GM12878 (cell line): ENCODE results near the gene LY6G6D. TPM values are rescaled to one million over a fixed set of nuclear protein-coding genes. Genes with fewer than 3 reads are reported as not detected.

Experiments
- BCL3 ChIP-seq: IDR thresholded peaks from 2 replicates; pipeline ENCODE4 v1.6.1; 2011; ENCODE audit warnings: borderline replicate concordance, low read depth, mild to moderate bottlenecking, moderate library complexity, low read length; ENCODE audit not compliant: insufficient read depth, poor library complexity, severe bottlenecking
- CBFB ChIP-seq: IDR thresholded peaks from 2 replicates; pipeline ENCODE4 v1.6.1; 2016; ENCODE audit warnings: antibody characterized with exemption, low read depth
- CHD1 ChIP-seq: IDR thresholded peaks from 2 replicates; pipeline ENCODE4 v1.6.1; 2012; ENCODE audit warnings: low read depth, low read length, improper control_type of control experiment
- CUX1 ChIP-seq: IDR thresholded peaks from 2 replicates; pipeline ENCODE4 v1.6.1; 2012; ENCODE audit warnings: improper control_type of control experiment, low read depth, low read length; ENCODE audit not compliant: insufficient replicate concordance
- E2F4 ChIP-seq: IDR thresholded peaks from 2 replicates; pipeline ENCODE4 v1.6.1; 2012; ENCODE audit warnings: low read depth, low read length, improper control_type of control experiment
- EED ChIP-seq: sonication (generic); IDR thresholded peaks from 2 replicates; pipeline ENCODE4 v1.6.1; 2016; ENCODE audit warnings: antibody characterized with exemption, low read depth
- ELK1 ChIP-seq: IDR thresholded peaks from 2 replicates; pipeline ENCODE4 v1.6.1; 2012; ENCODE audit warnings: low read depth, low read length, improper control_type of control experiment
- FOXK2 ChIP-seq: fragments of 450-650 bp; IDR thresholded peaks from 2 replicates; pipeline ENCODE4 v1.6.1; 2017; ENCODE audit warnings: mild to moderate bottlenecking, moderate library complexity
- IKZF2 ChIP-seq, 2 experiments: fragments of 450-650 bp; IDR thresholded peaks; 2 replicates each; pipeline ENCODE4 v1.6.1; 2017; ENCODE audit warnings: mild to moderate bottlenecking in 2 of 2, moderate library complexity in 2 of 2
- KLF5 ChIP-seq: fragments of 450-650 bp; IDR thresholded peaks from 2 replicates; pipeline ENCODE4 v1.6.1; 2014; ENCODE audit warnings: mild to moderate bottlenecking; ENCODE audit not compliant: partially characterized antibody
- MLLT1 ChIP-seq: fragments of 450-650 bp; IDR thresholded peaks from 2 replicates; pipeline ENCODE4 v1.6.1; 2016; ENCODE audit warnings: mild to moderate bottlenecking
- RELA ChIP-seq: fragments of 450-650 bp; IDR thresholded peaks from 2 replicates; pipeline ENCODE4 v1.8.0; 2014; ENCODE audit warnings: borderline replicate concordance; ENCODE audit not compliant: partially characterized antibody
- SKIL ChIP-seq: fragments of 450-650 bp; IDR thresholded peaks from 2 replicates; pipeline ENCODE4 v1.6.1; 2017; ENCODE audit warnings: mild to moderate bottlenecking, low read depth, inconsistent platforms; ENCODE audit not compliant: poor library complexity, severe bottlenecking
- ZBED1 ChIP-seq: IDR thresholded peaks from 2 replicates; pipeline ENCODE4 v1.6.1; 2016; ENCODE audit warnings: borderline replicate concordance
- ZNF207 ChIP-seq: fragments of 450-650 bp; IDR thresholded peaks from 2 replicates; pipeline ENCODE4 v1.6.1; 2014; ENCODE audit warnings: antibody characterized with exemption, mild to moderate bottlenecking, borderline replicate concordance
- polyA plus RNA-seq, 11 experiments: library from polyadenylated mRNA; depleted of rRNA in 4 of 11; unstranded in 6 of 11; stranded (reverse) in 5 of 11; fragments of >200 nt; fragmentation: Nextera tagmentation in 4 of 11; fragmentation: Illumina TruSeq in 1 of 11; extraction: Ambion mirVana in 4 of 11; extraction: Trizol in 1 of 11; gene quantifications; 1 replicate in 1 of 11; 2 replicates in 10 of 11; pipeline versions ENCODE4 v1.2.1 to v1.2.3, GENCODE V29; 2011 to 2016; ENCODE audit warnings: inconsistent platforms in 2 of 11, missing spikeins in 2 of 11, low read depth in 1 of 11
- total RNA-seq, 4 experiments: library from RNA; depleted of rRNA in 3 of 4; stranded (reverse); fragments of >200 nt in 3 of 4; fragmentation: Illumina TruSeq in 1 of 4; extraction: Trizol in 1 of 4; gene quantifications; 2 replicates each; pipeline versions ENCODE4 v1.2.1 to v1.2.3, GENCODE V29; 2013 to 2021

The LY6G6D gene
- total and polyA plus RNA-seq, 10 of the 15 experiments (the other 5 are each of a cell fraction or from before 2014, with no cell fraction given) = not detected

GRCh38 chr6:31702819-31703716 lies 12.1 kb upstream of the LY6G6D start, which contains the start of gene ABHD16A (continued):
- TF ChIP-seq CUX1 (no peak), SKIL (peak; percentile 80), E2F4 (no peak; the same call in 1 of the 2 replicates), ZNF207 (no peak), CBFB (peak; percentile 75), FOXK2 (peak; percentile 97), IKZF2 (IDR thresholded peaks at IDR 0.05) (0 out of 4 replicates have a peak, but pooled peaks of 1 of the 2 experiments have one; percentile 32), RELA (no peak), BCL3 (no peak), CHD1 (peak; percentile 96), KLF5 (peak; percentile 98), MLLT1 (peak; percentile 96), ELK1 (peak; percentile 33; the same call in 1 of the 2 replicates), ZBED1 (no peak), EED (peak; percentile 20; the same call in 1 of the 2 replicates)
